ENCODE measurements around the gene NSMCE4A. TPM values are rescaled to one million over a fixed set of nuclear protein-coding genes. Genes with fewer than 3 reads are reported as not detected.

Gene NSMCE4A
- total RNA-seq, 1 experiment from 2014 or later: 72.2 TPM

GRCh38 chr10:121927318-121927840, 47.6 kb downstream of the NSMCE4A start:
- Histone ChIP-seq H3K36me3 (ENCODE audit: control insufficient read depth, insufficient read depth, low read length) (peaks cover 3% of the 10 kb centered on the region; the same call in 1 of the 2 replicates), H3K4me3 (ENCODE audit: low read depth in 2 of 2, low read length in 2 of 2) (peak overlapping the region; percentile 69 to 79), H3K9me3 (ENCODE audit: control insufficient read depth, insufficient read depth, low read depth, low read length) (no peaks in the 10 kb centered on the region), H3K27ac (ENCODE audit: low read length) (peak overlapping the region; percentile 84), H3K4me1 (ENCODE audit: control insufficient read depth, insufficient read depth, low read length) (peaks cover 16% of the 10 kb centered on the region), H3K27me3 (ENCODE audit: control insufficient read depth, insufficient read depth, low read length) (no peaks in the 10 kb centered on the region)
- ChIA-PET POLR2A (interaction anchor here (0.6 kb wide), 1 partner anchor 189 kb away, joined by 3 read pairs; no protein-coding TSS in a partner anchor), CTCF (no interaction called here)
- no TSS peak for BruUV-seq (replicated peaks)
- in situ Hi-C loops (cut with HindIII; ENCODE audit: low pct_unique_long_range_greater_than_20kb, low sequenced_read_pairs): no loop called here
- TF ChIP-seq POLR2AphosphoS5 (IDR thresholded peaks at IDR 0.05; ENCODE audit: low read depth, low read length) (0 out of 2 replicates have a peak, but pooled peaks have one; percentile 17), TCF7L2 (IDR thresholded peaks at IDR 0.05; ENCODE audit: low read depth, low read length) (no peak), REST (IDR thresholded peaks at IDR 0.05; ENCODE audit: insufficient read depth in 1 of 2, low read depth in 2 of 2, low read length in 1 of 2) (no peak), SIN3A (IDR thresholded peaks at IDR 0.05; ENCODE audit: borderline replicate concordance, insufficient read depth, low read depth, low read length) (no peak)
- TF ChIP-seq, protein P1, sequence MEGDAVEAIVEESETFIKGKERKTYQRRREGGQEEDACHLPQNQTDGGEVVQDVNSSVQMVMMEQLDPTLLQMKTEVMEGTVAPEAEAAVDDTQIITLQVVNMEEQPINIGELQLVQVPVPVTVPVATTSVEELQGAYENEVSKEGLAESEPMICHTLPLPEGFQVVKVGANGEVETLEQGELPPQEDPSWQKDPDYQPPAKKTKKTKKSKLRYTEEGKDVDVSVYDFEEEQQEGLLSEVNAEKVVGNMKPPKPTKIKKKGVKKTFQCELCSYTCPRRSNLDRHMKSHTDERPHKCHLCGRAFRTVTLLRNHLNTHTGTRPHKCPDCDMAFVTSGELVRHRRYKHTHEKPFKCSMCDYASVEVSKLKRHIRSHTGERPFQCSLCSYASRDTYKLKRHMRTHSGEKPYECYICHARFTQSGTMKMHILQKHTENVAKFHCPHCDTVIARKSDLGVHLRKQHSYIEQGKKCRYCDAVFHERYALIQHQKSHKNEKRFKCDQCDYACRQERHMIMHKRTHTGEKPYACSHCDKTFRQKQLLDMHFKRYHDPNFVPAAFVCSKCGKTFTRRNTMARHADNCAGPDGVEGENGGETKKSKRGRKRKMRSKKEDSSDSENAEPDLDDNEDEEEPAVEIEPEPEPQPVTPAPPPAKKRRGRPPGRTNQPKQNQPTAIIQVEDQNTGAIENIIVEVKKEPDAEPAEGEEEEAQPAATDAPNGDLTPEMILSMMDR (IDR thresholded peaks at IDR 0.05): no peak
- intact Hi-C loops (cut with micrococcal nuclease; ENCODE audit: unreplicated experiment): loop anchor here (5.0 kb wide), 1 partner anchor 185 kb away; no protein-coding TSS in a partner anchor
- DNase-seq (ENCODE audit: low read depth, low spot score) (no peak), ATAC-seq (peak; percentile 80)

DNA sequence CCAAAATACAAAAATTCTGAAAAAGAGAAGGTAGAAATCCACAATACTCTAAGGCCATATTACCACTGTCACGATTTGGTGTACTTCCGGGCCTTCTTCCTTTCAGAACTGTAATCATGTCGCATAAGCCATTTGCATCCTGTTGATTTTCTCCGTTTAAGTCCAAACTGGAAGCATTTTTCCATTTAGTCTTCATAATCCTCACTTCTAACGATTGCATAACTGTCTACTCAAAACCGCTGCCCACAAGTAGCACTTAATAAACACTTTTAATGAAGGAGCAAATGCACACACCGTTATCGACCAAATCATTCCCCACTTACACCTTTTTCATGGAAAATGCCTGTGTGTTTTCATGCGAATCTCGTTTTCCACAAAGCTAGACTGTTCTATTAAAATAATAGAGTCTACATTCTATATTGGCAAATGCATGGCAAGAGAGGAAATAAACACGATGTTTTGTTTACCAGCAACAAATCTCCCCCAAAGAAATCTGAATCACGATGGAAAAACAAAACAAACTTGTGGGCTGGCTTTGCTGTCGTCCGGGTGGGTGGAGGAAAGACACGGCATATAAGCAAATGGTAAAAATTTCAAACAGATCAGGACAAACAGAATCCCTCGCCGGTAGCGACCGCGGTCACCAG, 48.2 kb downstream of the NSMCE4A start:
- H3K4me3 ChIP-seq (ENCODE audit: low read depth in 2 of 2, low read length in 2 of 2): peak overlapping the region; percentile 69 to 79
- DNase-seq (ENCODE audit: low read depth, low spot score) (no peak), ATAC-seq (peak; percentile 24)
- peaks cover 16% of the 10 kb centered on the region for H3K4me1 ChIP-seq (ENCODE audit: control insufficient read depth, insufficient read depth, low read length)
- H3K27me3 ChIP-seq (ENCODE audit: control insufficient read depth, insufficient read depth, low read length): no peaks in the 10 kb centered on the region
- no peaks in the 10 kb centered on the region for H3K9me3 ChIP-seq (ENCODE audit: control insufficient read depth, insufficient read depth, low read depth, low read length)
- H3K27ac ChIP-seq (ENCODE audit: low read length): peak overlapping the region; percentile 84
- in situ Hi-C loops (cut with HindIII; ENCODE audit: low pct_unique_long_range_greater_than_20kb, low sequenced_read_pairs): no loop called here
- CTCF ChIA-PET: no interaction called here
- TF ChIP-seq, protein P1 (IDR thresholded peaks at IDR 0.05): no peak
- 0 out of 2 replicates have a peak, but pooled peaks have one; percentile 26 for TF ChIP-seq POLR2AphosphoS5 (IDR thresholded peaks at IDR 0.05; ENCODE audit: low read depth, low read length)
- intact Hi-C loops (cut with micrococcal nuclease; ENCODE audit: unreplicated experiment): loop anchor here (5.0 kb wide), 1 partner anchor 186 kb away; no protein-coding TSS in a partner anchor
- no TSS peak for BruUV-seq (replicated peaks)
- H3K36me3 ChIP-seq (ENCODE audit: control insufficient read depth, insufficient read depth, low read length): peaks cover 3% of the 10 kb centered on the region; the same call in 1 of the 2 replicates
- POLR2A ChIA-PET: no interaction called here
